ENCODE data around the gene HMGN1. TPM values are rescaled to one million over a fixed set of nuclear protein-coding genes. Genes with fewer than 3 reads are reported as not detected.

The HMGN1 gene
- total RNA-seq, 1 donor from 2014 or later = 116 TPM

DNA sequence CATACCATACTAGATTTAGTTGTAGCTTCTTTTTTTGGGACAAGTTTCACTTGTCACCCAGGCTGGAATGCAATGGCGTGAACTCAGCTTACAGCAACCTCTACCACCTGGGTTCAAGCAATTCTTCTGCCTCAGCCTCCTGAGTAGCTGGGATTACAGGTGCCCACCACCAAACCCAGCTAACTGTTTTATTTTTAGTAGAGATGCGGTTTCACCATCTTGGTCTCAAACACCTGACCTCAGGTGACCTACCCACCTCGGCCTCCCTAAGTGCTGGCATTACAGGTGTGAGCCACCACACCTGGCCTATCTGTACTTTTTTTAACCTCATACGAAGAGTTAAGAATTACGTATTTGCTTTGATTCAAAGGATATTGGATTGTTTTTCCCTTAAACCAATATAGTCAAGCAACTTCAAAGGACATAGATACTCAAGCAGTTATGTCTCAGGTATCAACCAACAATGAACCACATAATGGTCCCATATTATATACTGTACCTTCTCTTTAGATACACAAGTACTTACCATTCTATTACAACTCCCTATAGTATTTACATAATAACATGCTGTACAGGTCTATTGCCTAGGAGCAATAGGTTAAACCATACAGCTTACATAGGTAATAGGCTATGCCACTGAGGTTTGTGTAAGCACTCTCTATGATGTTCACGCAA is 7.5 kb downstream of the HMGN1 start:
- DNase-seq (ENCODE audit: low spot score) = no peak
- intact Hi-C loops (cut with DNase I) = no loop called here
- no peak for ATAC-seq

DNA sequence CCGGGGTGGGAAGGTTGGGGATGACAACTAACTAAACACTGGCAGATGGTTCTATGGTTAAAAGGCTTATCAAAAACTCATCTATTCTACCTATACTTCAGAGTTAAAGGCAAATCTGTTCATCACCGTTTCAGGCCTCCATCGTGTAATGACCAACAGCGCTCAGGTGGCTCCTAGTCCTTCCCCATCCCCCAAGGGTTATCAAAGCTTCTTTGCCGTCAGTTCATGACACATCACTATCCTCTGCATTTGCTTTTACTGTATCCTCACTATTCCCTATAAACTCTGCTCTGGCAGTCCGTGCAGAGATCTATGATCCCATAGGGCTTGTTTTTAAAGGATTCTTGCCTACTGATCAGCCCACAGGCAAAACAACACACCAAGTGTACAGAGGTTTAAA is 8.2 kb downstream of the HMGN1 start:
- intact Hi-C loops (cut with DNase I) = no loop called here
- no peak for ATAC-seq

DNA sequence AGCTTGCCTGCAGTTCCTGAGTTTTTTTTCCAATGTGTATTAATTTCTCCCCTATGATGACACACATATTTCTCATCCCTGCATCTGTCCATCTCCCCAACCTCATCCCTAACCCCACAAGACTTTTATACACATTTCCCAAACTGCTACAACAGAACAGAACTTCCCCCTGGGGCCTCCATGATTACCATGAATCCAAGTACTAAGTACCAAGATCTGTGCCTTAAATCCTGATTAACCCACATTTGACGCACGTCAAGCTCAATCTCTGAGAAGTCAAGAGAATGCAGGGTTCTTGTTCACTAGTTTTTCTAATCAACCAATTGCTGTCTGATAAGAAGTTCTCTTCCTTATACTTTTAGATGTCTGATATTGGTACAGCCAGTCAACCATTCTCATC is 9.7 kb downstream of the HMGN1 start:
- DNase-seq (ENCODE audit: low spot score) (no peak), ATAC-seq (no peak)
- intact Hi-C loops (cut with DNase I) = no loop called here

More for the DNA sequence above, 8.2 kb downstream of the HMGN1 start:
- DNase-seq (ENCODE audit: low spot score) = no peak

DNA sequence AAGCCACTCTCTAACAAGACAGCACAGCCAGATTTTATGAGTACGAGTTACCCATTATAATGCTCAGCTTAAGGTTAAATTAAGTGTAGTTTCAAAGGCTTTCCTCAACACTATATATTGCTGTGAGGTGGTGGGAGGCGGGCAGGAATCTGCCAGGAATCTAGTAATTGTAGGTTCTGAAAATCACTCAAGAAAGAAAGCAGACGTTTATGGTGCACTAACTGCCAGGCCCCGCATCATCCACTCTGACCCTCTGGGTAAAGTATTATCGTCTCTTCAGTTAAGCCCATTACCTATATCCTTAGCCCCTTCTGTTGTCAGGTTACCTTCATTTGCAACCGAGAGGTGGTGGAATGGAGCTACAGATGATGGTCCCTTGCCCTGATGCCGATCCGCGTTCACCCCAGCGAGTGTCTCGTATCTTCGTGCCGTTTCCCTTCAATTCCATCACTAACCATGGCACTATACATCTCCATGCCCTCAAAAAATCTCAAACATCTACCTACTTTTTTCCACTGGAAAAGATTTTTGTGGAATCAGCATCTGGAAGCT is 12.4 kb downstream of the HMGN1 start:
- DNase-seq (ENCODE audit: low spot score) (no peak), ATAC-seq (no peak)
- intact Hi-C loops (cut with DNase I) = no loop called here

DNA sequence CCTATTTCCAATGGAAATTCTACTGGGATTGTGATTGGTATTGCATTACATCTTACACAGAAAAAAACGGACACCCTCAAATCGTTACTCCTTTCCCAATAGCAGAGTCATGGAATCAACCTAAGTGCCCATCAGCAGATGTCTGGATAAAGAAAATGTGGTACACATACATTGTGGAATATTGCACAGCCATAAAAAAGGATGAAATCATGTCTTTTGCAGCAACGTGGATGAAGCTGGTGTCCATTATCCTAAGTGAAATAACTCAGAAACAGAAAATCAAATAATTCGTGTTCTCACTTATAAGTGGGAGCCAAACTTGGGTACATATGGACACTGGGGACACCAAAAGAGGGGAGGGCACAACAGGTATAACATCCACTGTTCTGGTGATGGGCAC is 14.3 kb downstream of the HMGN1 start:
- DNase-seq (ENCODE audit: low spot score) (no peak), ATAC-seq (no peak)
- intact Hi-C loops (cut with DNase I) = no loop called here

DNA sequence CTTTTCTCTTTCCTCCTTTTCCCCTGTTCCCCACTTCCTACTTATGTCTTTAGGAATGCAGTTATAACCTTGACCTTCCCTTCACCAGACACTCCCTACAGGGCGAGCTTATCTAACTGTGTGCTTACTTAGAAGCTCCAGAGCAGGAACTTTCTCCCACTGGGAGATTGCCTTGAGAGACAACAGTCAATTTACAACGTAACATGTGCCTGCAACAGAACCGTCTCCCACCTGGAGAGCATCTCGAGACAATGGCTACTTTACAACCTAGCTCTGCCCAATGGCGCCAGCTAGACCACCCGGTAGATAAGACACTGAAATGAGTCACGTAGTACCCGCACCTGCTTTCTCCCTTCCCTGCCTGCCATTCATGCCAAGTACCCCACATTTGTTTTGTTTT is 16.7 kb downstream of the HMGN1 start:
- DNase-seq (ENCODE audit: low spot score) = no peak
- no peak for ATAC-seq
- intact Hi-C loops (cut with DNase I) = no loop called here

DNA sequence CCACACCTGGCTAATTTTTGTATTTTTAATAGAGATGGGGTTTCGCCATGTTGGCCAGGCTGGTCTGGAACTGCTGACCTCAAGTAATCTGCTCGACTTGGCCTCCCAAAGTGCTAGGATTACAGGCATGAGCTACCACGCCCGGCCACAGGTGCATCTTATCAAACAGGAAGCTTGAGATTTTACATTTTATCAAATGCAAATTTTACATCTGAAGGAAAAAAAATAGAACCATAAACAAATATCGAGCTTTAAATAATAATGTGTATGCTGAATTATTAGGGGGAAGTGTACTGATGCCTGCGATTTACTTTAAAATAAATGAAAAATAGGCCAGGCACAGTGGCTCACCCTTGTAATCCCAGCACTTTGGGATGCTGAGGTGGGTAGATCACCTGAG is 18.9 kb downstream of the HMGN1 start:
- intact Hi-C loops (cut with DNase I) = no loop called here
- ATAC-seq (no peak), DNase-seq (ENCODE audit: low spot score) (no peak)

DNA sequence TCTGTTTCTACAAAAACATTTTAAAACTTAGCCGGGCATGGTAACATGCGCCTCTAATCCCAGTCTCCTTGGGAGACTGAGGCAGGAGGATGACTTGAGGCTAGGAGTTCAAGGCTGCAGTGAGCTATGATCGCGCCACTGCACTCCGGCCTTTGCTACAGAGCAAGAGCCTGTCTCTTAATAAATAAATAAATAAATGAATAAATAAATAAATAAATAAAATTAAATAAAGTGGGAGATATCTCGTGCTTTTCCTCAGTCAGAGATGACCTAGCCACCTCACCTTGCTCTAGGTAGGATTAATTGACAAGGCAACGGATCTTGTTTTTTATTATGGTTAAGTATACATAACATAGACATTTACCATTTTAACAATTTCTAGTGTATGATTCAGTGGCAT is 21.2 kb downstream of the HMGN1 start:
- DNase-seq (ENCODE audit: low spot score) (no peak), ATAC-seq (no peak)
- intact Hi-C loops (cut with DNase I) = no loop called here

DNA sequence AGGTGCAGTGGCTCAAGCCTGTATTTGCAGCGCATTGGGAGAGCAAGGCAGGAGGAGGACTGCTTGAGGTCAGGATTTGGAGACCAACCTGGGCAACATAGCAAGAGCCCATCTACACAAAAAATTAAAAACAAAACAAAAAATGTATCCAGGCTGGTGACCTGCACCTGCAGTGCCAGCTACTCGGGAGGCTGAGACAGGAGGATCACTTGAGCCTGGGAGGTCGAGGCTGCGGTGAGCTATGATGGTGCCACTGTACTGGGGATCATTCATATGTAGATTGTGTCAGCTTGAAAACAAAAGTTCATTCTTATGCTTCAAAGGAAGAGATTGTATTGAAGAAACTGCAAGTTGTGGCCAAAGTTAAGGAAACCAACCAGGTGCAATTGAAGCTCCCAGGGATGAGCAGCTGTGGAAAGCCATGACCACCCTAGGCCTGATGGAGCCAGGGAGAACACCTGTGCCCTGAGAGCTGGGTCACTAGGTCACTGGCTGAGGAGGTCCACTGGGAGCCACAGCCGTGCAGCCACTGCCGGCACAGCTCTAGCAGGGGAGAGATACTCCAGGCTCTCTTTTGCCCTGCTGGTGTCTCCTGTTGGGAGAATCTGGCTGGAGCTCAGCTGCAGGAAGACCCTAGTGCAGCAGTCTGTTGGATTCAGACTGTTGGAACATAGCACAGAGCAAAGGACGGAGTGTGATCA is 22.1 kb downstream of the HMGN1 start:
- intact Hi-C loops (cut with DNase I) = no loop called here
- ATAC-seq (no peak), DNase-seq (ENCODE audit: low spot score) (no peak)

DNA sequence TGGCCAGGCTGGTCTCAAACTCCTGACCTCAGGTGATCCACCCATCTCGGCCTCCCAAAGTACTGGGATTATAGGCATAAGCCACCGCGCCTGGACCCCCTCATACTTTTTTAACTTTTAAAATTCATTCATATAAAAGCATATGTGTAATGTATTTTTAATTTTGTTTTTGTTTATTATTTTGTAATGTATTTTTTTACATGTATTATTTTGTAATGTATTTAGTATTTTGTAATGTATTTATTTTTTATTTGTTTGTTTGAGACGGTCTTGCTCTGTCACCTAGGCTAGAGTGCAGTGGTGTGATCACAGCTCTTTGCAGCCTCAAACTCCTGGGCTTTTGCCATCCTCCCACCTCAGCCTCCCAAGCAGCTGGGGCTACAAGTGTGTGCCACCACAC is 23.4 kb downstream of the HMGN1 start:
- ATAC-seq (no peak), DNase-seq (ENCODE audit: low spot score) (no peak)
- intact Hi-C loops (cut with DNase I) = no loop called here

DNA sequence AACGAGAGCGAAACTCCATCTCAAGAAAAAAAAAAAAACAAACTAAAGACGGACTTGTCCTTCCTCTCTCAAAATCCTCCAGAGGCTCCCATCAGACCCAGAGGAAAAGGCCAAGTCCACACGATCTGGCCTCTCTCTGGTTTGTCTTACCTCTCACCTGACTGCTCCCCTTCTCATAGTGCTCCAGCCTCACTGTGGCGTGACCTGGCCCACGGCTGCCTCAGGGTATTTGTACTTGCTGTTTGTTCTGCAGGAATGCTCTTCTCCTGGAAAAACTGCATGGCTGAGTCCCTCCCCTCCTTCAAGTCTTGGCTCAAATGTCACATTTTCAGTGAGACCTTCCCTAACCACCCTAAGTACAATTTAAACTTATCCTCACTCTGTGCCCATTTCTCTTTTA is 27.5 kb downstream of the HMGN1 start:
- DNase-seq (ENCODE audit: low spot score) = no peak
- intact Hi-C loops (cut with DNase I) = no loop called here
- no peak for ATAC-seq

DNA sequence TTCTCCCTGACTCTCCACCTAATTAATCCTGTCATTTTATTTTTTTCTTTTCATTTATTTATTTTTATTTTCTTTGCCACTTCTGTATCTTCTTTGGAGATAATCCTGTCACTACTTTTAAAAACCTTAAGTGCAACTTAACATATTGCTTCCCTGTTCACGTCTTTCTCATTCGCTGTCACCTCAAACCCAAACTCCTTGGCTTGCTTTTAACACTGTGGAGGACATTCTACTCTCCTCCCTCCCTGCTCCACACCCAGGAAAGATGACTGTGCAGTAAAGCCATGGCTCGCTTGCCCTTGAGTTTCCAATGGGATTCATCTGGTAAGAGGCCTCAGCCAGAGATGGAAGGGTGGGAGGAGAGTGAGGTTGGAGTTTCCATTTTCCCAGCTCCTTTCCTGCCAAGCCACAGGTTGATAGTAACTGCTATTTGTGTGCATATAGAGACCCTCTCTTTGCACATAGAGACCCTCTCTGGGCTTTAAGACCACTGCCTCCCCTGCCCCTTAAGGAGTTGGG is 29.0 kb downstream of the HMGN1 start:
- ATAC-seq (no peak), DNase-seq (ENCODE audit: low spot score) (no peak)
- intact Hi-C loops (cut with DNase I) = no loop called here

DNA sequence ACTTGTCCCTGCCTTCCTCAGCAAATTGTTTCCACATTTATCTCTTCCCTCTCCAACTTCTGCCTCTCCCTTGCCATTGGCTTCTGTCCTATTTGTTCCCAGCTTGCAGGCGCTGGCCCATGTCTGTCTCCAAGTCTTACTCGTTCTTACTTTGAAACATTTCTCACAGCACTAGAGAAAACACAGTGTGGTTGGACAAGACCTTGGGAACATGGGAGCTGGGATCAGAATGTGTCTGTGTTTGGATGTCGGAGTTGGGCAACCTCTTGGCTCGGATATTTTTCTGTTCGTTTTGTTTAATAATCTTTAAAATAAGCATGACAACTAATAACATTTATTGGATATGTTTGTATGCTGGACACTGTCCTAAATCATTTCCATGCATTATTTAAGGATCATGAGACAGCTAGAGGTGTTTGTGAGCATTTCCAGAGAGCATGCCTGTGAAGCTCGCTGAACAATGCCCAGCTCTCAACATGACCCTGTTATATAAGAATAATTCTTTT is 29.6 kb downstream of the HMGN1 start:
- no peak for DNase-seq (ENCODE audit: low spot score)
- intact Hi-C loops (cut with DNase I) = no loop called here
- ATAC-seq = peak; percentile 63

DNA sequence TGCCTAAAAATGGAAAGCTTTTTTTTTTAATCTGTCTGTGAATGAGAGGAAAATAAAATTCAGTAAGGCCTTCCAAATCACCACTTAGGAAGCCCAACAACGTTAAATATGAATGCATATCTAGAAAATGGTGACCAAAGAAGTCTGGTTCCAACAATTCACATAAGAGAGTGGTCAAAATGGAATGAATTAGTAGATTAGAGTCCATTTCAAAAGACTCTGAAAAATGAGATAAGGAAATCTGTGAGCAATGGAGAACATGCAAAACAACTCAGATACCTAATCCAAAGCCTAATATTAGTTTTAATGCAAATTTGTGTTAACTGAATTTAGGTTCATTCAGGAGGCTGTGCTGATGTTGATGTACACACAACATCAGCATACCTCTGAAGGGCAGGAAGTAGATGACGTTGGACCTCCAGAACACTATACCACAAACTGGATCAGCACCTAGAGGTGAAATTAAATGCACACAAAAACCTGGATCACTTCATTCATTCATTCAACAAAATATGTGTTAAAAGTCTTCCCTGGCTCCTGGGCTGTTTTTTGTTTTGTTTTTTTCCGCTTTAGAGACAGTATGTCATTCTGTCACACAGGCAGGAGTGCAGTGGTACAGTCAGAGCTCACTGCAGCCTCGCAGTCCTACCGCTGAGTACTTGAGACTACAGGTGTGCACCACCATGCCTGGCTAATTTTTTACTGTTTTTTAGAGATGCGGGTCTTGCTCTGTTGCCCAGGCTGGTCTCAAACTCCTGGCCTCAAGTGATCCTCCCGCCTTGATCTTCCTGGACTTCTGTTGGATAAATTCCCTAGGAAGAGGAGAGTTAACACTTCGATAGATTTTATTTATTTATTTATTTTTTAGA is 30.6 kb downstream of the HMGN1 start:
- ATAC-seq (no peak), DNase-seq (ENCODE audit: low spot score) (no peak)
- intact Hi-C loops (cut with DNase I) = no loop called here

DNA sequence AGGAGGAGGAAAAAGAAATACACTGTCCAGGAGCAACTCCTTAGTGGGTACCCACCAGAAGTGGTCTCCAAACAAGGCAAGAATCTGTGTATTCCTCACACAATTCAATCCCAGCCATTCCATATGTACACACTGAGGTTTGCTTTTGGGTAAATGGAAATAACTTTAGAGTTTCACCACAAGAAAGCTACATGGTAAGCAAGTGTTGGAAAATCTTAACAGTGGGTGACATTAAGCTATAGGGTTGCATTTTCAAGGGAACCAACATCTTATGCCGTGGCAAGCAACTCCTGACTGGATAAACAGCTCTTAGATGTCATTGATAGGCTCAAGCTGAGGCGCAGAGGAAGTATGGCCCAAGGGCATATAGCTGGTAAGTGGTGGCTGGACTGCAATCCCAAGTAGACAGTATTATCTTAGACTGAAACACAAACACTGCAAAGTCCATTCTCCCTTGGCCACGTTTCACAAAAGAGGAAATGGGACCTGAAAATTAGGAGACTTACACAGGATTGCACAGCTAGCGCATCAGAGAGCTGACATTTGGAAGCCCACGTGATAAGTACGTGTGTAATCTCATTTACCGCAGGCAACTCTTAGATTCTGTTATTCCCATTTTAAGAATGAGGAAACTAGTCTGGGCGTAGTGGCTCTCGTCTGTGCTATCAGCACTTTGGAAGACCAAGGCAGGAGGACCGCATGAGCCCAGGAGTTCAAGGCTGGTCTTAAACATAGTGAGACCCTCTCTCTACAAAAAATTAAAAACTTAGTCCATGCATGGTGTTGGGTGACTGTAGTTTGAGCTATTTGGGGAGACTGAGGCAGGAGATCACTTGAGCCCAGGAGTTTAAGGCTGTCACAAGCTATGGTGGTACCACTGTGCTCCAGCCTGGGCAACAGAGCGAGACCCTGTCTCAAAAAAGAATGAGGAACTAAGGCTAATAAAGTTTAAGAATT is 31.5 kb downstream of the HMGN1 start:
- DNase-seq (ENCODE audit: low spot score) = no peak
- ATAC-seq = no peak
- intact Hi-C loops (cut with DNase I) = no loop called here

DNA sequence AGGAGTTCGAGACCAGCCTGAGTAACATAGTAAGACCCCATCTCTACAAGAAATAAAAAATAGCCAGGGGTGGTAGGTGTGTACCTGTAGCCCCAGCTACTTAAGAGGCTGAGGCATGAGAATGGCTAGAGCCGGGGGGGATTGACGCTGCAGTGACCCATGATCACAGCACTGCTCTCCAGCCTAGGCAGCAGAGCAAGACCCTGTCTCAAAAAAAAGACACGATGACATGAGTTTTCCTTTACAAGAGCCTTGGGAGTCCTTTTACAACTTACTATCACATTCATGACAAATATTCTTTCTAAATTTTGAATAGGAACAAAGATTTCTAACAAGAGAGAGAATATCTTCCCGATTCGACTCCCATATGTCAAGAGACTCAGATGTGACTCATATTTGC is 32.2 kb downstream of the HMGN1 start:
- DNase-seq (ENCODE audit: low spot score) (no peak), ATAC-seq (no peak)
- intact Hi-C loops (cut with DNase I) = no loop called here

DNA sequence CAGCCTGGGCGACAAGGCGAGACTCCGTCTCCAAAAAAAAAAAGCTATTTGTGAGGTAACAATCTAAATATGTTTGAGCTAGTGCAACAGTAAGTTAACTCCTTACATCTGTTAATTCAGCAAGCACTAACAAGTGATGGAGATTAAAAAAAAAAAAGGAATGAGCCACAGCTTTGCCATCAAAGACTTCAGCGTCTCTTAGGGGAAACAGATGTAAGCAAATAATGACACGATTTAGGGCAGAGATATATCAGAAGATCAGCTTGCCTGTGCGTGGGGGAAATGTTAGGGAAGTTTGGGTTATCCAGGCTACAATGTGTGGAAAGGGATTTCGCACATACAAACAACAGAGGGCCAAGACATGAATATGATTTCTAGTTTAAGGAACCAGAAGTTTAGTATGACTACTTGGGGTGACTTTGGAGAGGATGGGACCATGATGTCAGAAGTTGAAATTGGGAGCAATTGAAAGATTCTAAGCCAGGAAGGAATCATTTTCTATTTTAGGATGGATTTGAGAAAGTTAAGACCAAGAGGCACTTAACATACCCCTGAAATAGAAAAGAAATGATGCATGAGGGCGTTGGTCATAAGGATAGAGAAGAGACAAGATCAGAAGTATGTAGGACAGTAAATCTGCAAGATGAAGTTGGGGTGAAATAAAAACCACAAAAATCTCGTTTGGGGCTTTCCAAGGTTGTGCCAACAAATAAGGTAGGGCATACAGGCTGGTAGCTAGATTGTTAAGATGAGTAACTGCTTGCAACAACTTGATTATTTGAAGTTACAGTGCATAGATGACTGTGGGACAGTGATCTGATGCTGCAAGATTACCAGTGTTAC is 33.1 kb downstream of the HMGN1 start:
- intact Hi-C loops (cut with DNase I) = no loop called here
- ATAC-seq (no peak), DNase-seq (ENCODE audit: low spot score) (no peak)

Data from sciatic nerve (tissue), 2 donors.